Body of pancreas (tissue), 4 donors: Measurements from ENCODE around the gene NHERF2.

Source experiments
- CTCF ChIP-seq, 7 experiments: fragments of 450-650 bp in 4 of 7; fragments of 200-600 bp in 3 of 7; sonication (generic) in 3 of 7; IDR thresholded peaks; one replicate each; pipeline ENCODE4 v1.5.1; 2016 to 2019; ENCODE audit warnings: antibody characterized with exemption in 7 of 7
- POLR2A ChIP-seq, 3 donors: fragments of 450-650 bp; IDR thresholded peaks; one replicate each; pipeline ENCODE4 v1.6.1; 2016; ENCODE audit warnings: antibody characterized with exemption in 3 of 3, mild to moderate bottlenecking in 2 of 3

- no peak for TF ChIP-seq CTCF (IDR thresholded peaks at IDR 0.05)
- TF ChIP-seq POLR2A (IDR thresholded peaks at IDR 0.05) = no peak
Measured at GRCh38 chr16:2039274-2040031, 12.8 kb downstream of the NHERF2 start.
